Activated CD4-positive, alpha-beta T cell treated with anti-CD3 and anti-CD28 coated beads, Interleukin-2, amount 10 ng/mL, durations not matched to agents 24 days and 14 days (primary cell): ENCODE measurements around the gene VAMP7. TPM values are rescaled to one million over a fixed set of nuclear protein-coding genes. Genes with fewer than 3 reads are reported as not detected.
"Not testable (repeated sequence)": the region's sequence is repeated elsewhere in the genome, so short reads cannot be mapped to it uniquely, and the experiment has no call there.

Experiments used
- DNase-seq: peaks from one replicate; pipeline ENCODE4 v3.0.0; 2022
- H3K27ac Mint-ChIP-seq: one replicate; pipeline ENCODE4 v1.8.0; 2022; ENCODE audit warnings: mild to moderate bottlenecking, mixed read lengths
- H3K27me3 Mint-ChIP-seq: one replicate; pipeline ENCODE4 v1.8.0; 2022; ENCODE audit warnings: mixed read lengths
- H3K36me3 Mint-ChIP-seq: one replicate; pipeline ENCODE4 v1.8.0; 2022; ENCODE audit warnings: low read depth, mild to moderate bottlenecking, mixed read lengths
- H3K4me1 Mint-ChIP-seq: one replicate; pipeline ENCODE4 v1.8.0; 2021; ENCODE audit warnings: mixed read lengths
- H3K4me3 Mint-ChIP-seq: one replicate; pipeline ENCODE4 v1.8.0; 2022; ENCODE audit warnings: mild to moderate bottlenecking, moderate library complexity, mixed read lengths
- H3K9me3 Mint-ChIP-seq: one replicate; pipeline ENCODE4 v1.8.0; 2021; ENCODE audit warnings: mixed read lengths
- intact Hi-C: fragments of 100-400 bp; cut with micrococcal nuclease; formaldehyde crosslinking; loops from one replicate; pipeline ENCODE4 v1.15.1; 2023
- total RNA-seq: library from RNA; stranded (reverse); gene quantifications from 2 replicates; pipeline ENCODE4 v1.2.3, GENCODE V29; 2022

Gene VAMP7
- total RNA-seq, 1 donor from 2014 or later = 28.7 TPM

DNA sequence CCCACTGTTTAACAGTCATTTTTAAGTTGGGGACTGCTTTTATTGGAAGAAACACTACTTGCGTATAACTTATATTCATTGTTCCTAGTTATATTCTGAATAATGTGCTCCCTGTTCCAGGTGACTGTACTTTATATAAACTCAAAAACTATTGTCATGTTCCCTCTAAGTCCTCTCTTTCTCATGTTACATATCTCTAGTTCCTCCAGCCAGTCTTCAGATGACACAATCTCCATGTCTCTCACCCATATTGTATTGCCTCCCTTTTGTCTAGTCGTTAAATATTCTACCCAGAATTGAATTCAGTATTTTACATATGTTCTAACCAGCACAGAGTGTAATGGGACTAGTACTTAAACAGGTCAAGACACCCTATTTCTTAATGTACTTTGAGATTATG is 5.3 kb downstream of the VAMP7 start:
- Mint-ChIP-seq H3K9me3 (peaks cover 4% of the 10 kb centered on the region), H3K36me3 (peaks cover 15% of the 10 kb centered on the region), H3K4me1 (peaks cover 26% of the 10 kb centered on the region), H3K27ac (no peak overlapping the region), H3K27me3 (no peaks in the 10 kb centered on the region), H3K4me3 (no peak overlapping the region)
- no peak for DNase-seq
- intact Hi-C loops = no loop called here

DNA sequence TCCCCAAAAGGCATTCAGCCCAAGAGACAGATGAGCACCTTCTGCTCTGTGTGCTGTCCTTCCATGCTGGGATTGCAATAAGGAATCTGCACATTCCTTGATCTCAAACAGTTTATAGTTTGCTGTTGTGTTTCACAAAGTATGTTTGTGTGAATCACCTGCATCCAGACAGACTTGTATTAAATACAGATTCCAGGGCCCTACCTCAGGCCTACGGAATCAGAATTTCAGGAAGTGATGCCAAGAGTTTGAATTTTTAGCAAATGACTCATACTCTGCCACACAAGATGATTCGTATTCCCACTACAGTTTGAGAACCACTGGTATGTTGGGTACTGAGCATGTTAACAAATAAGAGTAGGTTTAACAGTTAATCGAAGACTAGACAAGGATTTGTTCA is 7.0 kb downstream of the VAMP7 start:
- no peak for DNase-seq
- no peak overlapping the region for H3K27ac Mint-ChIP-seq
- H3K27me3 Mint-ChIP-seq = no peaks in the 10 kb centered on the region
- intact Hi-C loops = no loop called here
- H3K36me3 Mint-ChIP-seq = peaks cover 19% of the 10 kb centered on the region
- H3K4me1 Mint-ChIP-seq = peaks cover 19% of the 10 kb centered on the region
- H3K4me3 Mint-ChIP-seq = no peak overlapping the region
- peaks cover 4% of the 10 kb centered on the region for H3K9me3 Mint-ChIP-seq

DNA sequence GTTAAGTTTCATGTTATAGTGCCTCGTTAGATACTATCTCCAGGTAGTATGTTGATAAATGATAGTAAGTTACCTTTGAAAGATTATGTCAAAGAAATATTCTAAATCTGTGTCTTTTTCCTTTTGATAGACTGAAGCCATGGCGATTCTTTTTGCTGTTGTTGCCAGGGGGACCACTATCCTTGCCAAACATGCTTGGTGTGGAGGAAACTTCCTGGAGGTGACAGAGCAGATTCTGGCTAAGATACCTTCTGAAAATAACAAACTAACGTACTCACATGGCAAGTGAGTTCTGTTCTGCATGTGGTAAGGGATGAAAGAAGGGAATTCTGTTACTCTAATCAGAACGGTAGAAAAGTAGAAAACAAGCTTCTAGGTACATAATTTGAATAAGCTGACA is 8.2 kb downstream of the VAMP7 start:
- H3K4me1 Mint-ChIP-seq = peaks cover 18% of the 10 kb centered on the region
- H3K36me3 Mint-ChIP-seq = peaks cover 24% of the 10 kb centered on the region
- no peak overlapping the region for H3K4me3 Mint-ChIP-seq
- intact Hi-C loops = no loop called here
- H3K27me3 Mint-ChIP-seq = no peaks in the 10 kb centered on the region
- DNase-seq = no peak
- H3K27ac Mint-ChIP-seq = no peak overlapping the region
- H3K9me3 Mint-ChIP-seq = peaks cover 4% of the 10 kb centered on the region

DNA sequence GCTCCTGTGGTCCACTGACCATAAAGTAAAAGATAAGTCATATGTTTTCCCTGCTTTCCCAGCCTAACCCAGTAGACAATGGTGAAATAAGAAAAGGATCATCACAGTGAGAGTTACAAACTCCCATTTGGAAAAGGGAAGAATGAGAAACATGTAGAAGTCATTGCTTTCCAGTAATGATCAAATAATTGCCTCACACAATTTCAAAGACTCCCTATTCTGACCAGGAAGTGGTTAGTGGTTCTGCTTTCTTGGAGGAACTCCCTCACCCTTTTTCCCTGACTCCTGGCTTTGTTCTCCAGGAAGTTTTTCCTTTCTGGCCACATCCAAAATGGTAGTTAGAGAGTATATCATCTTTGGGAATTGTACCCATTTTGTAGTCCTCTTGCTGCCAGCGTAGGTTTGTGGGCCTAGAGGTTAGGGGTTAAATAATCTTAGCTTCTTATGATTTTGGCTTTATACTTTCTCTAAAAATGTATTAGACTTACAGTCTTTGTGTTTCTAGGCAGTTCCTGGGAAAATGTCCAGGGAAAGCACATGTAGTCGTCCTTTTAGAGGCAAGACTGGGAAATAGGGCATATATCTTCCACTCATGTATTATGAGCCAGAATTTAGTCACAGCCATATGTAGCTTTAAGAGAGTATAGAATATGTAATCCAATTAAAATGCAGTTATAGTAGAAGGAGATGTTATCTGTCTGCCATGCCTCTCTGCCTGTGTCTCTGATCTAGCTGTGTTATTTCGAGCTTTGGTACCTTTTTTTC is 10.5 kb downstream of the VAMP7 start:
- Mint-ChIP-seq H3K27me3 (no peaks in the 10 kb centered on the region), H3K4me3 (no peak overlapping the region), H3K36me3 (peaks cover 28% of the 10 kb centered on the region), H3K27ac (no peak overlapping the region), H3K4me1 (peaks cover 14% of the 10 kb centered on the region), H3K9me3 (peaks cover 7% of the 10 kb centered on the region)
- intact Hi-C loops = no loop called here
- DNase-seq = no peak

DNA sequence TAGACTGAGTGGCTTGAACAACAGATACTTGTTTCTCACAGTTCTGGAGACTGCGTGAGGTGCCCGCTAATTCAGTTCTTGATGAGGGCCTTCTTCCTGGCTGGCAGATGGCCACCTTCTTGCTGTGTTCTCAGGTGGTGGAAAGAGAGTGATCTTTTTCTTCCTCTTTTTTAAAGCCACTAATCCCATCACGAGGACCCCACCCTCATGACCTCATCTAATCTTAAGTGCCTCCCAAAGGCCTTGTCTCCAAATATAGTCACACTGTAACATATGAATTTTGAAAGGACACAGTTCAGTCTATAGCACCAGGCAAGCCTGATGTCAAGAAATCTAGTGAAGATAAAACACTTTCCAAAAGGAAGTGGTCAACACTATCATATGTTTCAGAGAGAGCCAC is 12.4 kb downstream of the VAMP7 start:
- peaks cover 37% of the 10 kb centered on the region for H3K36me3 Mint-ChIP-seq
- H3K27me3 Mint-ChIP-seq = no peaks in the 10 kb centered on the region
- intact Hi-C loops = no loop called here
- H3K4me1 Mint-ChIP-seq = peaks cover 9% of the 10 kb centered on the region
- DNase-seq = no peak
- H3K9me3 Mint-ChIP-seq = peaks cover 7% of the 10 kb centered on the region
- no peak overlapping the region for H3K27ac Mint-ChIP-seq
- H3K4me3 Mint-ChIP-seq = no peak overlapping the region

DNA sequence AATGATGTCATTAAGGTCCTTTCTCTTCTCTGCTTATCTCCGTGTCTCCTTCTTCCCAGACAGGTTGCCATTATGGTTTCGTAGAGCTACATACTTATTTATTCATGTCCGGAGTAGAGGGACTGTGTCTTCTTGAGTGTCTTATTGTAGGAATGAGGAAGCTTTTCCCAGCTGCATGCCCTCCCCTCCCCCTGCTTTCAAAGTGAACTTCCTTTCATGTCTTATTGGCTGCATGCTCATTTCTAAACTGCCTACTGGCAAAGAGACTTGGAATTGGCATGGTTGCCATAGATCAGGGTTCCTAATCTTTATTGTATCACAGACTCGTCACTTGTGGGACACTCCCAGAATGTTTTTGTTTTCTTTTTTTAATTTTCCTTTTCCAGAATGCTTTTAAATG is 15.4 kb downstream of the VAMP7 start:
- Mint-ChIP-seq H3K27me3 (no peaks in the 10 kb centered on the region), H3K27ac (no peak overlapping the region), H3K4me3 (no peak overlapping the region), H3K4me1 (peaks cover 4% of the 10 kb centered on the region), H3K36me3 (peaks cover 47% of the 10 kb centered on the region), H3K9me3 (peaks cover 3% of the 10 kb centered on the region)
- intact Hi-C loops = no loop called here
- no peak for DNase-seq

DNA sequence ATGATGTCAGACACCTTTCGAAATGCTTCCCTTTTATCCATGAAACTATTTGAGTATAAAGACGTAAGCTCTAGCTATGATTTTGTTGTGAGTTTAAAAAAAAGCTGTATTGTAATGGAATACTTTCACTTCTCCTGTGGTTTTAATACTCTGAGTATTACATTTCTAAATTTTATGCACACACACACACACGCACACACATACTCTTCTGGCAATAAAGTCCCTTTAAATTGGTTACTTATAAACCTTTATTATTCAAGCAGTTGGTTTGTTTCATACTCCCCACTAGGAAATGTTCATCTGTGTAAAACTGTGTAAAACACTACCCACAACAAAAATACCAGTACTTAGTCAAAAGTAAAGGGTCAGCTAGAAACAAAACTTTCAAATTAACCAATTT is 18.2 kb downstream of the VAMP7 start:
- intact Hi-C loops = no loop called here
- Mint-ChIP-seq H3K4me1 (peaks cover 3% of the 10 kb centered on the region), H3K4me3 (no peak overlapping the region), H3K9me3 (peaks cover 3% of the 10 kb centered on the region), H3K36me3 (peaks cover 48% of the 10 kb centered on the region), H3K27me3 (no peaks in the 10 kb centered on the region), H3K27ac (no peak overlapping the region)
- no peak for DNase-seq

DNA sequence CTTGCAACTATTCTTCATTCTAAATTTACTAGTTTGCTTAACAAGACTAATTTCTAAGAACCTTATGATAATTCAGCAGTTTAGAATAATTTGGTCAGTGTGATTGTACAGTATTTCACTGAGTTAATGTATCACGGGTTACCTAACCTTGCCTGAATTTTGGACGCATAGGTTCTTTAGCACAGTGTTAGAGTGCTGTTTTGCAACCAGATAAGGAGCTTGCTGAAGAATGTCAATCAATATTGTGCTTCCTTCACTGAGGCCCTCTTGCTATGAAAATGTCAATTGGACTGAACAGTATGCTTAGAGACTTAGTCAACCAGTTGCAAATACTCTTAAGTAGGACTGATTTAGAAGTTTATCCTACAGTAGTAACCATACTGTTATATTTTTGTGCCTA is 19.6 kb downstream of the VAMP7 start:
- Mint-ChIP-seq H3K27ac (no peak overlapping the region), H3K4me3 (no peak overlapping the region), H3K27me3 (no peaks in the 10 kb centered on the region), H3K9me3 (peaks cover 3% of the 10 kb centered on the region), H3K36me3 (peaks cover 51% of the 10 kb centered on the region), H3K4me1 (no peaks in the 10 kb centered on the region)
- no peak for DNase-seq
- intact Hi-C loops = no loop called here

DNA sequence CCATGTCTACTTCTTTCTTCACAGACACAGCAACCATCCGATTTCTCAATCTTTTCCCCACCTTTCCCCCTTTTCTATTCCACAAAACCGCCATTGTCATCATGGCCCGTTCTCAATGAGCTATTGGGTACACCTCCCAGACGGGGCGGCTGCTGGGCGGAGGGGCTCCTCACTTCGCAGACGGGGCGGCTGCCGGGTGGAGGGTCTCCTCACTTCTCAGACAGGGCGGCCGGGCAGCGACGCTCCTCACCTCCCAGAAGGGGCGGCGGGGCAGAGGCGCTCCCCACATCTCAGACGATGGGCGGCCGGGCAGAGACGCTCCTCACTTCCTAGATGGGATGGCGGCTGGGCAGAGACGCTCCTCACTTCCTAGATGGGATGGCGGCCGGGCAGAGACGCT is 26.5 kb downstream of the VAMP7 start:
- H3K27me3 Mint-ChIP-seq, H3K27ac Mint-ChIP-seq, DNase-seq, H3K4me1 Mint-ChIP-seq, intact Hi-C loops, H3K4me3 Mint-ChIP-seq: not testable (repeated sequence)
- Mint-ChIP-seq H3K36me3 (peaks cover 67% of the 10 kb centered on the region), H3K9me3 (peaks cover 13% of the 10 kb centered on the region)

DNA sequence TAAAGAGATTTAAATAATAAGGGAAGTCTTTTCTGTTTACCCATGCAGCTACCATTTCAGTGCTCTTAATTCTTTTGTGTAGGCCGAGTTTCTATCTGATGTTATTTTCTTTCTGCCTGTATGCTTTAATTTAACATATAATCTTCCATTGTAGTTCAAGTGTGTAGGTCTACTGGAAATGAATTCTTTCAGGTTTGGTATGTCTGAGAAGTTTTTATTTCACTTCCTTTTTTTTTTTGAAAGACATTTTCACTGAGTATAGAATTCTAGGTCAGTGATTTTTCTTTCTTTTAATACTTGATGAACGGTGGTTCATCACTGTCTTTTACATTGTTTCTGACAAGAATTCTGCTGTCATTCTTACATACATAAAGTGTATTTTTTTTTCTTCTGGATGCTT is 42.1 kb downstream of the VAMP7 start:
- Mint-ChIP-seq H3K4me1 (no peaks in the 10 kb centered on the region), H3K4me3 (no peak overlapping the region), H3K27me3 (no peaks in the 10 kb centered on the region), H3K36me3 (peaks cover 63% of the 10 kb centered on the region), H3K27ac (no peak overlapping the region), H3K9me3 (peaks cover 29% of the 10 kb centered on the region)
- DNase-seq = no peak
- intact Hi-C loops = no loop called here

DNA sequence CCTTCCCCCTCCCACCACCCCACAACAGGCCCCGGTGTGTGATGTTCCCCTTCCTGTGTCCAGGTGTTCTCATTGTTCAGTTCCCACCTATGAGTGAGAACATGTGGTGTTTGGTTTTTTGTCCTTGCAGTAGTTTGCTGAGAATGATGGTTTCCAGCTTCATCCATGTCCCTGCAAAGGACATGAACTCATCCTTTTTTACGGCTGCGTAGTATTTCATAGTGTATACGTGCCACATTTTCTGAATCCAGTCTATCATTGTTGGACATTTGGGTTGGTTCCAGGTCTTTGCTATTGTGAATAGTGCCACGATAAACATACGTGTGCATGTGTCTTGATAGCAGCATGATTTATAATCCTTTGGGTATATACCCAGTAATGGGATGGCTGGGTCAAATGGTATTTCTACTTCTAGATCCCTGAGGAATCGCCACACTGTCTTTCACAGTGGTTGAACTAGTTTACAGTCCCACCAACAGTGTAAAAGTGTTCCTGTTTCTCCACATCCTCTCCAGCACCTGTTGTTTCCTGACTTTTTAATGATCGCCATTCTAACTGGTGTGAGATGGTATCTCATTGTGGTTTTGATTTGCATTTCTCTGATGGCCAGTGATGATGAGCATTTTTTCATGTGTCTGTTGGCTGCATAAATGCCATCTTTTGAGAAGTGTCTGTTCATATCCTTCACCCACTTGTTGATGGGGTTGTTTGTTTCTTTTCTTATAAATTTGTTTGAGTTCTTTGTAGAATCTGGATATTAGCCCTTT is 49.9 kb downstream of the VAMP7 start:
- H3K4me1 Mint-ChIP-seq, DNase-seq, intact Hi-C loops, H3K27ac Mint-ChIP-seq, H3K27me3 Mint-ChIP-seq, H3K4me3 Mint-ChIP-seq: not testable (repeated sequence)
- Mint-ChIP-seq H3K36me3 (peaks cover 71% of the 10 kb centered on the region), H3K9me3 (peaks cover 23% of the 10 kb centered on the region)

DNA sequence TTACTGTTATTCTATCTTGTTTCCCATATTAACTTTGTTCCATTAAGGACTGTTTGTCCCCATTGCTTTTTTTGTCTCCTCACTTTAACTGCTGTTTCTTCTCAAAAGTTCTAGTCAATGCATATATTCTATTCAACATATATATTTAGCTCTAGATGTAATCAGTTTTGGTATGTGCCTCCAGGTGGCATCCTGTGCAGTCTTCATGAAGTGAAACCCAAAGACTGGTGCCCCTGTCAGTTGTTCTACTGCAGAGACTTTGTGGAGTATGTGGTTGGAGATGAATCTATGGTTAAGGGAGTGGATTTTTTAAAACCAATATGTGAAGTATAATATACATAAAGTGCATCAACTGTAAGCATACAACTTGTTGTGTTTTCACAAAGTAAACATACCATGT is 57.0 kb downstream of the VAMP7 start:
- Mint-ChIP-seq H3K9me3 (peaks cover 3% of the 10 kb centered on the region), H3K27ac (no peak overlapping the region), H3K4me1 (no peaks in the 10 kb centered on the region), H3K27me3 (no peaks in the 10 kb centered on the region), H3K36me3 (peaks cover 30% of the 10 kb centered on the region), H3K4me3 (no peak overlapping the region)
- no peak for DNase-seq
- intact Hi-C loops = no loop called here

DNA sequence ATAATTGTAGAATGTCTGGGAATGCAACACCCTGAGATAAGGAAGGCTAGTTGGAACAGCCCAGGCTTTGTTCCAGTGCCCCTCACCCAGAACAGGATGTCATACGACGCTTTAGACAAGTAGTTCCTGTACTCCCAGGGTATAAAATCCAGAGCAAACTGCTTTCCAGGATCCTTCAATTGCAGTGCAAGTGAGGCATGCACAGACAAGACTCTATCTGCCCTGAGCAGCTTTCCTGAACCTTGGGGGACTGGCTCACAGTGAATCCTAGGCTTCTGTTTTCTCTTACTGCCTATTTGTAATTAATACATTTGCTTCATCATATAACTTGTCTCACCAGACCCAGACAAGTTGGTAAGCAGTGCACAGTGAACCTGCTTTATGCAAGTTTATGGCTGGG is 68.0 kb downstream of the VAMP7 start:
- no peak overlapping the region for H3K4me3 Mint-ChIP-seq
- peaks cover 7% of the 10 kb centered on the region for H3K36me3 Mint-ChIP-seq
- DNase-seq = no peak
- intact Hi-C loops = no loop called here
- H3K27ac Mint-ChIP-seq = no peak overlapping the region
- no peaks in the 10 kb centered on the region for H3K4me1 Mint-ChIP-seq
- no peaks in the 10 kb centered on the region for H3K9me3 Mint-ChIP-seq
- no peaks in the 10 kb centered on the region for H3K27me3 Mint-ChIP-seq

DNA sequence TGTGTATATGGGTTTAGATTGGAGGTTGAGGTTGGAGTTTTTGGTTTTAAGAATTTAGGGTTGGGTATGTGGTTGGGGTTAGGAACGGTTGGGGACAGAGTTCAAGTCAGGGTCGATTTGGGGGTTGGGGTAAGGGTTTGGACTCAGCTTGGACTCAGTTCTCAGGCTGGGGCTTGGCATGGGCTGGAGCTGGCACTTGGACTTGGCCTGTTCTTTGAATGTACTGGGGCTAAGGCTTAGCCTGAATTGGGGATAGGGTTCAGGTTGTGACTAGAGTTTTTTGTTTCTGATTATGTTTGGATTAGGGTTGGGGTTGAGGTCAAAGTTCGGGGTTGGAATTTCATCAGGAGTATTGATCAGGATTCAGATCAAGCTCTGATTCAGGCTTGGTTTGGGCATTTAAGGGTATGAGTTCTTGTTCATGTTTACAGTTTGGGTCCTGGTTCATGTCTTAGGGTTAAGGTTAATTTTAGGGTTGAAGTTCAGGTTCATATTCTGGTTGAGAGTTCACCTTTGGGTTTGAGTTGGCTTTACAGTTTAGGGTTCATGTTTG is 70.2 kb downstream of the VAMP7 start:
- H3K4me3 Mint-ChIP-seq = no peak overlapping the region
- no peak overlapping the region for H3K27ac Mint-ChIP-seq
- no peaks in the 10 kb centered on the region for H3K27me3 Mint-ChIP-seq
- no peaks in the 10 kb centered on the region for H3K36me3 Mint-ChIP-seq
- no peaks in the 10 kb centered on the region for H3K4me1 Mint-ChIP-seq
- intact Hi-C loops = no loop called here
- no peak for DNase-seq
- peaks cover 6% of the 10 kb centered on the region for H3K9me3 Mint-ChIP-seq
